MM.1S (cell line): Measurements from ENCODE around the gene CFAP20.

Experiments used
- EZH2 ChIP-seq: fragments of 300-600 bp; sonication (generic); optimal IDR thresholded peaks from 2 replicates; pipeline ENCODE3; 2017; ENCODE audit warnings: low read depth, mild to moderate bottlenecking, antibody characterized with exemption, low read length, mixed read lengths
- TF ChIP-seq, protein P1 (sequence below): fragments of 300-600 bp; sonication (generic); IDR thresholded peaks from 2 replicates; pipeline ENCODE4 v1.5.1; 2016; ENCODE audit warnings: antibody characterized with exemption, low read length, mixed read lengths

DNA sequence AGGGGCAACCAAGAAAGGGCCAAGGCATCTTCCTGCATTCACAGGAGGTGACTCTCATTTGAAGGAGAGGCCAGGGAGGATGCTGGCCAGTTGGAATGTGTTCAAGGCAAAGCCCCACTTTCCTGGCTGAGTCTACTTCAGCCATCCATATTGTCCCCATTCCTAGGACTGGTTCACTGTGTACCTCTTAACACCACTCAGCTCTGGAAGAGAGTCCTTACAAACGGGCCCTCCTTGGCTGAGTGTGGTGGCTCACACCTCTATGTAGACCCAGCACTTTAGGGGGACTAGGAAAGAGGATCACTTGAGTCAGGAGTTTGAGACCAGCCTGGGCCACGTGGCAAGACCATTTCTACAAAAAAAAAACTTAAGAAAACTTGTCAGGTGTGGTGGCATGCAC lies 28.1 kb upstream of the CFAP20 start:
- TF ChIP-seq, protein P1, sequence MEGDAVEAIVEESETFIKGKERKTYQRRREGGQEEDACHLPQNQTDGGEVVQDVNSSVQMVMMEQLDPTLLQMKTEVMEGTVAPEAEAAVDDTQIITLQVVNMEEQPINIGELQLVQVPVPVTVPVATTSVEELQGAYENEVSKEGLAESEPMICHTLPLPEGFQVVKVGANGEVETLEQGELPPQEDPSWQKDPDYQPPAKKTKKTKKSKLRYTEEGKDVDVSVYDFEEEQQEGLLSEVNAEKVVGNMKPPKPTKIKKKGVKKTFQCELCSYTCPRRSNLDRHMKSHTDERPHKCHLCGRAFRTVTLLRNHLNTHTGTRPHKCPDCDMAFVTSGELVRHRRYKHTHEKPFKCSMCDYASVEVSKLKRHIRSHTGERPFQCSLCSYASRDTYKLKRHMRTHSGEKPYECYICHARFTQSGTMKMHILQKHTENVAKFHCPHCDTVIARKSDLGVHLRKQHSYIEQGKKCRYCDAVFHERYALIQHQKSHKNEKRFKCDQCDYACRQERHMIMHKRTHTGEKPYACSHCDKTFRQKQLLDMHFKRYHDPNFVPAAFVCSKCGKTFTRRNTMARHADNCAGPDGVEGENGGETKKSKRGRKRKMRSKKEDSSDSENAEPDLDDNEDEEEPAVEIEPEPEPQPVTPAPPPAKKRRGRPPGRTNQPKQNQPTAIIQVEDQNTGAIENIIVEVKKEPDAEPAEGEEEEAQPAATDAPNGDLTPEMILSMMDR, result no peak
- TF ChIP-seq EZH2, result no peak
